ENCODE measurements around the gene RAMACL. TPM values are rescaled to one million over a fixed set of nuclear protein-coding genes. Genes with fewer than 3 reads are reported as not detected.
A peak's percentile ranks its signal among the peaks of the same experiment; 100 is the strongest.

RAMACL gene
- total and polyA plus RNA-seq, 12 donors: 0.20 to 2.4 (median 0.63) TPM

- 12 to 23% methylated on average over 3 of the region's 3 CpGs for WGBS, 2 donors
- TF ChIP-seq CTCF (IDR thresholded peaks at IDR 0.05): no peak
- H3K4me3 ChIP-seq: no peak overlapping the region
- intact Hi-C loops (cut with DNase I): loop anchor here in 2 of 10 donors (5.0 to 10.0 kb wide), 2 partner anchors 68 to 135 kb away; no protein-coding TSS in a partner anchor
- no peaks in the 10 kb centered on the region for H3K9me3 ChIP-seq
- no peaks in the 10 kb centered on the region for H3K27me3 ChIP-seq
- peak overlapping the region in 9 of 10 donors; percentile 9 to 67 (median 42) for H3K27ac ChIP-seq
- H3K4me1 ChIP-seq: peaks cover 8 to 79% (median 72%) of the 10 kb centered on the region in 9 donors
- H3K36me3 ChIP-seq: peaks cover 0 to 16% (median 0%) of the 10 kb centered on the region in 9 donors
- DNase-seq: peak in 1 of 2 donors; percentile 31
- peak in 6 of 8 donors; percentile 31 to 58 (median 54) for ATAC-seq
These were observed 33.4 kb upstream of the RAMACL start for GRCh38 chr6:166619912-166620311.

- ATAC-seq (no peak), DNase-seq (peak in 1 of 2 donors; percentile 2)
- Histone ChIP-seq H3K36me3 (peaks cover 0 to 16% (median 0%) of the 10 kb centered on the region in 9 donors), H3K4me1 (peaks cover 12 to 79% (median 72%) of the 10 kb centered on the region in 9 donors), H3K4me3 (no peak overlapping the region), H3K27me3 (no peaks in the 10 kb centered on the region), H3K27ac (peak overlapping the region in 8 of 10 donors; percentile 9 to 67 (median 50)), H3K9me3 (no peaks in the 10 kb centered on the region)
- intact Hi-C loops (cut with DNase I): no loop called here
- 92 to 95% methylated on average over 27 of the region's 27 CpGs for WGBS, 2 donors
- TF ChIP-seq CTCF (IDR thresholded peaks at IDR 0.05): no peak
These were observed 32.6 kb upstream of the RAMACL start for GRCh38 chr6:166618866-166619761.

GRCh38 chr6:166618251-166618650 lies 31.8 kb upstream of the RAMACL start:
- H3K27me3 ChIP-seq: no peaks in the 10 kb centered on the region
- ATAC-seq (no peak), DNase-seq (no peak)
- no peak for TF ChIP-seq CTCF (IDR thresholded peaks at IDR 0.05)
- H3K27ac ChIP-seq: no peak overlapping the region
- peaks cover 13 to 78% (median 69%) of the 10 kb centered on the region in 9 donors for H3K4me1 ChIP-seq
- WGBS, 2 donors: 93 to 97% methylated on average over 4 of the region's 4 CpGs
- peaks cover 0 to 16% (median 0%) of the 10 kb centered on the region in 9 donors for H3K36me3 ChIP-seq
- intact Hi-C loops (cut with DNase I): no loop called here
- H3K4me3 ChIP-seq: no peak overlapping the region
- no peaks in the 10 kb centered on the region for H3K9me3 ChIP-seq

GRCh38 chr6:166617359-166617758 lies 30.9 kb upstream of the RAMACL start:
- Histone ChIP-seq H3K4me3 (no peak overlapping the region), H3K27me3 (no peaks in the 10 kb centered on the region), H3K27ac (no peak overlapping the region), H3K4me1 (peaks cover 15 to 78% (median 68%) of the 10 kb centered on the region in 9 donors), H3K36me3 (peaks cover 0 to 16% (median 0%) of the 10 kb centered on the region in 9 donors), H3K9me3 (no peaks in the 10 kb centered on the region)
- no peak for TF ChIP-seq CTCF (IDR thresholded peaks at IDR 0.05)
- intact Hi-C loops (cut with DNase I): no loop called here
- ATAC-seq (no peak), DNase-seq (no peak)
- WGBS, 2 donors: 92 to 93% methylated on average over 7 of the region's 7 CpGs

Data from heart right ventricle (tissue), 16 donors.